ENCODE data around the gene PCDHB9.
"Not testable (repeated sequence)": the region's sequence is repeated elsewhere in the genome, so short reads cannot be mapped to it uniquely, and the experiment has no call there.

Gene PCDHB9

DNA sequence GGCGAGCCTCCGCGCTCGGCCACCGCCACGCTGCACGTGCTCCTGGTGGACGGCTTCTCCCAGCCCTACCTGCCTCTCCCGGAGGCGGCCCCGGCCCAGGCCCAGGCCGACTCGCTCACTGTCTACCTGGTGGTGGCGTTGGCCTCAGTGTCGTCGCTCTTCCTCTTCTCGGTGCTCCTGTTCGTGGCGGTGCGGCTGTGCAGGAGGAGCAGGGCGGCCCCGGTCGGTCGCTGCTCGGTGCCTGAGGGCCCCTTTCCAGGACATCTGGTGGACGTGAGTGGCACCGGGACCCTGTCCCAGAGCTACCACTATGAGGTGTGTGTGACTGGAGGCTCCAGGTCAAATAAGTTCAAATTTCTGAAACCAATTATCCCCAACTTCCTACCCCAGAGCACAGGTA is 23.9 kb downstream of the PCDHB9 start:
- H3K9me3 ChIP-seq (ENCODE audit: control insufficient read depth in 1 of 2, low read length in 2 of 2), result peaks cover 4 to 15% of the 10 kb centered on the region in 2 donors
- H3K27me3 ChIP-seq (ENCODE audit: control insufficient read depth in 1 of 2, insufficient read depth in 2 of 2, low read length in 2 of 2); H3K4me3 ChIP-seq (ENCODE audit: low read depth in 1 of 2, low read length in 2 of 2): not testable (repeated sequence)

DNA sequence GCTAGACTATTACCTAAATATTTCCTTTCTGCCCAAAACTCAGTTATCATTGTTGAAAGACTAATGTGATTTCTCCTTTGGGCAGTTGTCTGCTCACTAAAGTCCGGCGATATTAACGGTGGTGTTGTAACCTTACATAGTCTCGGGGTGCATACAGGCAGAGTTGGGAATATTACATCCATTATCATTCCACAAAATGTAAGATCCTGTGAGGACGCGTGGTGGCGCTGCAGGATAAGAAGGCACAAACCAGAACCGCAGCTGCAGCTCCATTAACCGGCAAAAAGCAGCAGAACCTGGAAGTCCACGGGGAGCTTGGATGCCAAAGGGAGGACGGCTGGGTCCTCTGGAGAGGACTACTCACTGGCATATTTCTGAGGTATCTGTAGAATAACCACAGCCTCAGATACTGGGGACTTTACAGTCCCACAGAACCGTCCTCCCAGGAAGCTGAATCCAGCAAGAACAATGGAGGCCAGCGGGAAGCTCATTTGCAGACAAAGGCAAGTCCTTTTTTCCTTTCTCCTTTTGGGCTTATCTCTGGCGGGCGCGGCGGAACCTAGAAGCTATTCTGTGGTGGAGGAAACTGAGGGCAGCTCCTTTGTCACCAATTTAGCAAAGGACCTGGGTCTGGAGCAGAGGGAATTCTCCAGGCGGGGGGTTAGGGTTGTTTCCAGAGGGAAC is 26.8 kb downstream of the PCDHB9 start, which contains the start of gene PCDHB13:
Gene PCDHB13 (plus strand): TSS at position 264 of the 684 bp plus-strand sequence. CDS start 205 bp downstream, at position 469.
- not testable (repeated sequence) for H3K4me3 ChIP-seq (ENCODE audit: low read depth in 1 of 2, low read length in 2 of 2); H3K27me3 ChIP-seq (ENCODE audit: control insufficient read depth in 1 of 2, insufficient read depth in 2 of 2, low read length in 2 of 2); H3K36me3 ChIP-seq (ENCODE audit: control insufficient read depth in 1 of 2, insufficient read depth in 2 of 2, low read length in 2 of 2); H3K4me1 ChIP-seq (ENCODE audit: control insufficient read depth in 1 of 2, insufficient read depth in 2 of 2, low read length in 2 of 2); H3K9ac ChIP-seq (ENCODE audit: low read depth in 1 of 2, low read length in 2 of 2); H3K27ac ChIP-seq (ENCODE audit: low read depth, low read length)
- H3K9me3 ChIP-seq (ENCODE audit: control insufficient read depth in 1 of 2, low read length in 2 of 2), result peaks cover 9 to 23% of the 10 kb centered on the region in 2 donors

More for the DNA sequence above, 23.9 kb downstream of the PCDHB9 start:
- H3K27ac ChIP-seq (ENCODE audit: low read depth, low read length); H3K4me1 ChIP-seq (ENCODE audit: control insufficient read depth in 1 of 2, insufficient read depth in 2 of 2, low read length in 2 of 2); H3K9ac ChIP-seq (ENCODE audit: low read depth in 1 of 2, low read length in 2 of 2); H3K36me3 ChIP-seq (ENCODE audit: control insufficient read depth in 1 of 2, insufficient read depth in 2 of 2, low read length in 2 of 2): not testable (repeated sequence)

DNA sequence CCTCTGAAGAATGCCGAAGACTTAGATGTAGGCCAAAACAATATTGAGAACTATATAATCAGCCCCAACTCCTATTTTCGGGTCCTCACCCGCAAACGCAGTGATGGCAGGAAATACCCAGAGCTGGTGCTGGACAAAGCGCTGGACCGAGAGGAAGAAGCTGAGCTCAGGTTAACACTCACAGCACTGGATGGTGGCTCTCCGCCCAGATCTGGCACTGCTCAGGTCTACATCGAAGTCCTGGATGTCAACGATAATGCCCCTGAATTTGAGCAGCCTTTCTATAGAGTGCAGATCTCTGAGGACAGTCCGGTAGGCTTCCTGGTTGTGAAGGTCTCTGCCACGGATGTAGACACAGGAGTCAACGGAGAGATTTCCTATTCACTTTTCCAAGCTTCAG is 27.6 kb downstream of the PCDHB9 start:
- not testable (repeated sequence) for H3K27ac ChIP-seq (ENCODE audit: low read depth, low read length); H3K9ac ChIP-seq (ENCODE audit: low read depth in 1 of 2, low read length in 2 of 2); H3K27me3 ChIP-seq (ENCODE audit: control insufficient read depth in 1 of 2, insufficient read depth in 2 of 2, low read length in 2 of 2); H3K4me3 ChIP-seq (ENCODE audit: low read depth in 1 of 2, low read length in 2 of 2); H3K36me3 ChIP-seq (ENCODE audit: control insufficient read depth in 1 of 2, insufficient read depth in 2 of 2, low read length in 2 of 2); H3K4me1 ChIP-seq (ENCODE audit: control insufficient read depth in 1 of 2, insufficient read depth in 2 of 2, low read length in 2 of 2)
- H3K9me3 ChIP-seq (ENCODE audit: control insufficient read depth in 1 of 2, low read length in 2 of 2), result peaks cover 6 to 23% of the 10 kb centered on the region in 2 donors

GRCh38 chr5:141215504-141215903 is 28.5 kb downstream of the PCDHB9 start:
- not testable (repeated sequence) for H3K4me3 ChIP-seq (ENCODE audit: low read depth in 1 of 2, low read length in 2 of 2); H3K9ac ChIP-seq (ENCODE audit: low read depth in 1 of 2, low read length in 2 of 2); H3K27me3 ChIP-seq (ENCODE audit: control insufficient read depth in 1 of 2, insufficient read depth in 2 of 2, low read length in 2 of 2); H3K27ac ChIP-seq (ENCODE audit: low read depth, low read length); H3K36me3 ChIP-seq (ENCODE audit: control insufficient read depth in 1 of 2, insufficient read depth in 2 of 2, low read length in 2 of 2); H3K4me1 ChIP-seq (ENCODE audit: control insufficient read depth in 1 of 2, insufficient read depth in 2 of 2, low read length in 2 of 2)
- peaks cover 8 to 17% of the 10 kb centered on the region in 2 donors for H3K9me3 ChIP-seq (ENCODE audit: control insufficient read depth in 1 of 2, low read length in 2 of 2)

GRCh38 chr5:141216035-141216434 is 29.1 kb downstream of the PCDHB9 start:
- H3K4me1 ChIP-seq (ENCODE audit: control insufficient read depth in 1 of 2, insufficient read depth in 2 of 2, low read length in 2 of 2); H3K4me3 ChIP-seq (ENCODE audit: low read depth in 1 of 2, low read length in 2 of 2); H3K27ac ChIP-seq (ENCODE audit: low read depth, low read length); H3K27me3 ChIP-seq (ENCODE audit: control insufficient read depth in 1 of 2, insufficient read depth in 2 of 2, low read length in 2 of 2); H3K9ac ChIP-seq (ENCODE audit: low read depth in 1 of 2, low read length in 2 of 2); H3K36me3 ChIP-seq (ENCODE audit: control insufficient read depth in 1 of 2, insufficient read depth in 2 of 2, low read length in 2 of 2): not testable (repeated sequence)
- H3K9me3 ChIP-seq (ENCODE audit: control insufficient read depth in 1 of 2, low read length in 2 of 2), result peaks cover 8 to 17% of the 10 kb centered on the region in 2 donors

DNA sequence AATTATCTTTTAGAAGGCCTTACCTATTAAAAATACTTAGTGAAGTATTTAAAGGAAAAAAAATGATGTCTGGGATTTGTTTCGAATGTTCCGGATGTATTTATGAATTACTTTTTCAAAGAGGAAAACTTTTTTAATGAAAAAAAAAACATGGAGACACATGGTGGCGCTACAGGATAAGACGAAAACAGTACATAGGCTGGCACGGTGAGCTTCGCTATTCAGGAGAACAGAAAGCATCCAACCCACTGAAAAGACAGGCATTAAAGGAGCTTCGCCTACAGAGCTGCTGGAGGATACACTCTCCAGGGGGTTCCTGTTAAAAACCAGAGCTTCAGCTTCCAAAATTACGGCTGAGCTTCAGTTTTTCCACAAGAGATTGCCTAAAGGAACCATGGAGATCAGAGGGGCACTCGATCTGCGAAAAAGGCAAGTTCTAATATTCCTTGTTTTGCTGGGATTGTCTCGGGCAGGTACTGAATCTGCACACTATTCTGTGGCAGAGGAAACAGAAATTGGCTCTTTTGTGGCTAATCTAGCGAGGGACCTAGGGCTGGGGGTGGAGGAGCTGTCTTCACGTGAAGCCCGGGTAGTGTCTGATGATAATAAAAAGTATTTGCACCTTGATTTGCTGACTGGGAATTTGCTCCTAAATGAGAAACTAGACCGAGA is 36.3 kb downstream of the PCDHB9 start, which contains the start of gene PCDHB14:
Gene PCDHB14 (plus strand): TSS at position 232 of the 672 bp plus-strand sequence. CDS start 163 bp downstream, at position 395.
- H3K27me3 ChIP-seq (ENCODE audit: control insufficient read depth in 1 of 2, insufficient read depth in 2 of 2, low read length in 2 of 2), result no peaks in the 10 kb centered on the region
- no peak within 1 kb of the TSS for H3K27ac ChIP-seq (ENCODE audit: low read depth, low read length)
- peak within 1 kb of the TSS; percentile 14 to 15 for H3K4me3 ChIP-seq (ENCODE audit: low read depth in 1 of 2, low read length in 2 of 2)
- H3K4me1 ChIP-seq (ENCODE audit: control insufficient read depth in 1 of 2, insufficient read depth in 2 of 2, low read length in 2 of 2), result no peaks in the 10 kb centered on the region
- H3K9ac ChIP-seq (ENCODE audit: low read depth in 1 of 2, low read length in 2 of 2), result no peak within 1 kb of the TSS
- peaks cover 8% of the 10 kb centered on the region in 2 donors for H3K9me3 ChIP-seq (ENCODE audit: control insufficient read depth in 1 of 2, low read length in 2 of 2)
- H3K36me3 ChIP-seq (ENCODE audit: control insufficient read depth in 1 of 2, insufficient read depth in 2 of 2, low read length in 2 of 2), result no peaks in the 10 kb centered on the region

DNA sequence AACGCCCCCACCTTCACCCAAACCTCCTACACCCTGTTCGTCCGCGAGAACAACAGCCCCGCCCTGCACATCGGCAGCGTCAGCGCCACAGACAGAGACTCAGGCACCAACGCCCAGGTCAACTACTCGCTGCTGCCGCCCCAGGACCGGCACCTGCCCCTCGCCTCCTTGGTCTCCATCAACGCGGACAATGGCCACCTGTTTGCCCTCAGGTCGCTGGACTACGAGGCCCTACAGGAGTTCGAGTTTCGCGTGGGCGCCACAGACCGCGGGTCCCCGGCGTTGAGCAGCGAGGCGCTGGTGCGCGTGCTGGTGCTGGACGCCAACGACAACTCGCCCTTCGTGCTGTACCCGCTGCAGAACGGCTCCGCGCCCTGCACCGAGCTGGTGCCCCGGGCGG is 37.9 kb downstream of the PCDHB9 start:
- not testable (repeated sequence) for H3K27ac ChIP-seq (ENCODE audit: low read depth, low read length); H3K4me1 ChIP-seq (ENCODE audit: control insufficient read depth in 1 of 2, insufficient read depth in 2 of 2, low read length in 2 of 2); H3K27me3 ChIP-seq (ENCODE audit: control insufficient read depth in 1 of 2, insufficient read depth in 2 of 2, low read length in 2 of 2); H3K36me3 ChIP-seq (ENCODE audit: control insufficient read depth in 1 of 2, insufficient read depth in 2 of 2, low read length in 2 of 2); H3K9ac ChIP-seq (ENCODE audit: low read depth in 1 of 2, low read length in 2 of 2); H3K4me3 ChIP-seq (ENCODE audit: low read depth in 1 of 2, low read length in 2 of 2)
- peaks cover 10 to 11% of the 10 kb centered on the region in 2 donors for H3K9me3 ChIP-seq (ENCODE audit: control insufficient read depth in 1 of 2, low read length in 2 of 2)

GRCh38 chr5:141225421-141225820 is 38.5 kb downstream of the PCDHB9 start:
- not testable (repeated sequence) for H3K27ac ChIP-seq (ENCODE audit: low read depth, low read length); H3K36me3 ChIP-seq (ENCODE audit: control insufficient read depth in 1 of 2, insufficient read depth in 2 of 2, low read length in 2 of 2); H3K4me3 ChIP-seq (ENCODE audit: low read depth in 1 of 2, low read length in 2 of 2); H3K4me1 ChIP-seq (ENCODE audit: control insufficient read depth in 1 of 2, insufficient read depth in 2 of 2, low read length in 2 of 2); H3K27me3 ChIP-seq (ENCODE audit: control insufficient read depth in 1 of 2, insufficient read depth in 2 of 2, low read length in 2 of 2); H3K9ac ChIP-seq (ENCODE audit: low read depth in 1 of 2, low read length in 2 of 2)
- H3K9me3 ChIP-seq (ENCODE audit: control insufficient read depth in 1 of 2, low read length in 2 of 2), result peaks cover 10 to 12% of the 10 kb centered on the region in 2 donors

DNA sequence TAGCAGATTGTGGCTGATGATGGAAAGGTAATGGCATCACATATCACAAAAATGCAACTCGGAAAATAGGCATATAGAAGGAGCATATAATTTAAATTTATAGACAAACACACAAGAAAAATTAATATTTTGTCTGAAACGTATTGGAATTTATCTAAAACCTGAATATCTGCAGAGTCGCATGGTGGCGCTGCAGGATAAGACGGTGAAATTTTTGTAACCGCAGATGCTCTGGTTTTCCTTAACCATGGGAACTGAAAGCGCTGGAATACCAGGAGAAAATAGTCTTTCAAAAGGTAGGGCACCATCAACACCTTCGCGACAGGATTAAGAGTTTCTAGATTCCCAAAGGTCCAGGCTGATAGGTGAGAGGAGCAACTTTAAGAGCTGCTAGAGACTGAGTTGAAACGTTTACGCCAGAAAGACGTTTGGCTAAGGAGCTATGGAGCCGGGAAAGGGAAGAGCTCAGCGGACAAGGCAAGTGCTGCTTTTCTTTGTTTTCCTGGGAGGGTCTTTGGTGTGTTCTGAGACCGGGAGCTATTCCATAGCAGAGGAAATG is 47.2 kb downstream of the PCDHB9 start:
- H3K9me3 ChIP-seq (ENCODE audit: control insufficient read depth in 1 of 2, low read length in 2 of 2), result peaks cover 25 to 42% of the 10 kb centered on the region in 2 donors
- H3K9ac ChIP-seq (ENCODE audit: low read depth in 1 of 2, low read length in 2 of 2), result no peak overlapping the region
- H3K36me3 ChIP-seq (ENCODE audit: control insufficient read depth in 1 of 2, insufficient read depth in 2 of 2, low read length in 2 of 2), result no peaks in the 10 kb centered on the region
- no peaks in the 10 kb centered on the region for H3K4me1 ChIP-seq (ENCODE audit: control insufficient read depth in 1 of 2, insufficient read depth in 2 of 2, low read length in 2 of 2)
- no peaks in the 10 kb centered on the region for H3K27me3 ChIP-seq (ENCODE audit: control insufficient read depth in 1 of 2, insufficient read depth in 2 of 2, low read length in 2 of 2)
- no peak overlapping the region for H3K27ac ChIP-seq (ENCODE audit: low read depth, low read length)
- peak overlapping the region in 1 of 2 donors; percentile 17 for H3K4me3 ChIP-seq (ENCODE audit: low read depth in 1 of 2, low read length in 2 of 2)

DNA sequence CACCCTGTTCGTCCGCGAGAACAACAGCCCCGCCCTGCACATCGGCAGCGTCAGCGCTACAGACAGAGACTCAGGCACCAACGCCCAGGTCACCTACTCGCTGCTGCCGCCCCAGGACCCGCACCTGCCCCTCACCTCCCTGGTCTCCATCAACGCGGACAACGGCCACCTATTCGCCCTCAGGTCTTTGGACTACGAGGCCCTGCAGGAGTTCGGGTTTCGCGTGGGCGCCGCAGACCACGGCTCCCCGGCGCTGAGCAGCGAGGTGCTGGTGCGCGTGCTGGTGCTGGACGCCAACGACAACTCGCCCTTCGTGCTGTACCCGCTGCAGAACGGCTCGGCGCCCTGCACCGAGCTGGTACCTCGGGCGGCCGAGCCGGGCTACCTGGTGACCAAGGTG is 49.0 kb downstream of the PCDHB9 start:
- peaks cover 30 to 53% of the 10 kb centered on the region in 2 donors for H3K9me3 ChIP-seq (ENCODE audit: control insufficient read depth in 1 of 2, low read length in 2 of 2)
- H3K27me3 ChIP-seq (ENCODE audit: control insufficient read depth in 1 of 2, insufficient read depth in 2 of 2, low read length in 2 of 2); H3K4me3 ChIP-seq (ENCODE audit: low read depth in 1 of 2, low read length in 2 of 2); H3K36me3 ChIP-seq (ENCODE audit: control insufficient read depth in 1 of 2, insufficient read depth in 2 of 2, low read length in 2 of 2); H3K27ac ChIP-seq (ENCODE audit: low read depth, low read length); H3K4me1 ChIP-seq (ENCODE audit: control insufficient read depth in 1 of 2, insufficient read depth in 2 of 2, low read length in 2 of 2); H3K9ac ChIP-seq (ENCODE audit: low read depth in 1 of 2, low read length in 2 of 2): not testable (repeated sequence)
